HG03175 (cell line): ENCODE data around the gene FOXI3.

Source experiments
- ATAC-seq: cut with Tn5 transposase; IDR thresholded peaks from one replicate; pipeline ENCODE4 v1.9.1; 2021; ENCODE audit warnings: mild to moderate bottlenecking, moderate library complexity; ENCODE audit not compliant: unreplicated experiment

FOXI3 gene

GRCh38 chr2:88452565-88452905, at the start of gene FOXI3:
FOXI3 (minus strand) TSS chr2:88452693; CDS start chr2:88452535, 158 bp downstream.
- no peak for ATAC-seq

GRCh38 chr2:88500691-88501090, 48.2 kb upstream of the FOXI3 start:
- no peak for ATAC-seq

- ATAC-seq: no peak
These were observed 46.7 kb upstream of the FOXI3 start for GRCh38 chr2:88499204-88499603.

- no peak for ATAC-seq
These were observed 41.0 kb upstream of the FOXI3 start for GRCh38 chr2:88493481-88493880.

- no peak for ATAC-seq
These were observed 39.5 kb upstream of the FOXI3 start for GRCh38 chr2:88492002-88492401.

- no peak for ATAC-seq
These were observed 36.7 kb upstream of the FOXI3 start for GRCh38 chr2:88489181-88489580.

GRCh38 chr2:88483200-88483599, 30.7 kb upstream of the FOXI3 start:
- ATAC-seq: no peak

- ATAC-seq: no peak
These were observed 29.3 kb upstream of the FOXI3 start for GRCh38 chr2:88481691-88482336.

GRCh38 chr2:88472811-88473210, 20.3 kb upstream of the FOXI3 start:
- ATAC-seq: no peak

- no peak for ATAC-seq
These were observed 18.8 kb upstream of the FOXI3 start for GRCh38 chr2:88471083-88471942.

- ATAC-seq: no peak
These were observed 17.0 kb upstream of the FOXI3 start for GRCh38 chr2:88469202-88470114.

- no peak for ATAC-seq
These were observed 11.7 kb upstream of the FOXI3 start for GRCh38 chr2:88464153-88464552.

- ATAC-seq: no peak
These were observed 6.1 kb upstream of the FOXI3 start for GRCh38 chr2:88458633-88459032.

- no peak for ATAC-seq
These were observed 588 bp upstream of the FOXI3 start for GRCh38 chr2:88452980-88453582.

- no peak for ATAC-seq
These were observed 505 bp downstream of the FOXI3 start for GRCh38 chr2:88451811-88452564.

- no peak for ATAC-seq
These were observed 1.3 kb downstream of the FOXI3 start for GRCh38 chr2:88450925-88451810.

GRCh38 chr2:88450186-88450585, 2.3 kb downstream of the FOXI3 start:
- ATAC-seq: no peak

GRCh38 chr2:88448248-88448647, 4.2 kb downstream of the FOXI3 start:
- ATAC-seq: no peak

GRCh38 chr2:88443353-88443938, 9.0 kb downstream of the FOXI3 start:
- no peak for ATAC-seq
